Tibial nerve (tissue), 4 donors: Measurements from ENCODE around the gene EXOC6B. TPM values are rescaled to one million over a fixed set of nuclear protein-coding genes. Genes with fewer than 3 reads are reported as not detected.

ENCODE experiments used
- DNase-seq, 2 donors: peaks; one replicate each; pipeline ENCODE4 v3.0.0-alpha.2; 2019; ENCODE audit warnings: low spot score in 2 of 2
- H3K27ac ChIP-seq, 4 donors: fragments of 200-600 bp; sonication (generic) in 3 of 4; one replicate each; pipeline ENCODE4 v1.5.1; 2017 to 2019; ENCODE audit warnings: mild to moderate bottlenecking in 1 of 4
- H3K27me3 ChIP-seq, 2 donors: fragments of 200-600 bp; sonication (generic) in 1 of 2; one replicate each; pipeline versions ENCODE4 v1.5.1 to v1.6.0; 2017 to 2019
- H3K36me3 ChIP-seq, 3 donors: fragments of 200-600 bp; sonication (generic); one replicate each; pipeline ENCODE4 v1.5.1; 2018 to 2019
- H3K4me1 ChIP-seq, 4 donors: fragments of 200-600 bp; sonication (generic) in 3 of 4; one replicate each; pipeline ENCODE4 v1.5.1; 2017 to 2019
- H3K4me3 ChIP-seq, 4 donors: fragments of 200-600 bp; sonication (generic) in 3 of 4; one replicate each; pipeline ENCODE4 v1.5.1; 2017 to 2019; ENCODE audit warnings: mild to moderate bottlenecking in 1 of 4, moderate library complexity in 1 of 4
- H3K9me3 ChIP-seq, 4 donors: fragments of 200-600 bp; sonication (generic) in 3 of 4; one replicate each; pipeline ENCODE4 v1.5.1; 2017 to 2019
- CTCF ChIP-seq, 5 experiments: fragments of 200-600 bp in 3 of 5; fragments of 450-650 bp in 2 of 5; sonication (generic) in 3 of 5; IDR thresholded peaks; one replicate each; pipeline ENCODE4 v1.5.1; 2016 to 2019; ENCODE audit warnings: antibody characterized with exemption in 5 of 5, mild to moderate bottlenecking in 3 of 5, moderate library complexity in 2 of 5
- EP300 ChIP-seq, 2 donors: sonication (generic); formaldehyde crosslinking; IDR thresholded peaks; one replicate each; pipeline ENCODE4 v1.6.1; 2017; ENCODE audit warnings: antibody characterized with exemption in 2 of 2, mild to moderate bottlenecking in 1 of 2
- POLR2A ChIP-seq, 2 donors: fragments of 450-650 bp; IDR thresholded peaks; one replicate each; pipeline ENCODE4 v1.6.1; 2017; ENCODE audit warnings: antibody characterized with exemption in 2 of 2, mild to moderate bottlenecking in 2 of 2, moderate library complexity in 2 of 2
- WGBS, 2 donors: methylation state at CpG; one replicate each; pipeline ENCODE4 v1.1.5; 2018; 5-methylcytosine and 5-hydroxymethylcytosine counted together
- total RNA-seq, 4 donors: library from RNA; depleted of rRNA; stranded (reverse); fragments of >200 nt; gene quantifications; one replicate each; pipeline ENCODE4 v1.1.0, GENCODE V29; 2016

Gene EXOC6B
- total RNA-seq, 4 donors from 2014 or later, result 22.1 to 41.1 (median 30.3) TPM

- Histone ChIP-seq H3K4me3 (no peak overlapping the region), H3K36me3 (no peaks in the 10 kb centered on the region), H3K9me3 (no peaks in the 10 kb centered on the region), H3K4me1 (peaks cover 0 to 10% (median 0%) of the 10 kb centered on the region in 4 donors), H3K27me3 (no peaks in the 10 kb centered on the region), H3K27ac (no peak overlapping the region)
- DNase-seq, result no peak
- 66 to 86% methylated on average over 1 of the region's 1 CpG for WGBS, 2 donors
- TF ChIP-seq CTCF (IDR thresholded peaks at IDR 0.05) (no peak), POLR2A (IDR thresholded peaks at IDR 0.05) (no peak), EP300 (IDR thresholded peaks at IDR 0.05) (no peak)
These were observed 78.5 kb downstream of the EXOC6B start for GRCh38 chr2:72747344-72747743.

GRCh38 chr2:72745679-72746368, 80.0 kb downstream of the EXOC6B start:
- Histone ChIP-seq H3K9me3 (no peaks in the 10 kb centered on the region), H3K4me1 (peaks cover 0 to 10% (median 0%) of the 10 kb centered on the region in 4 donors), H3K36me3 (peaks cover 0 to 1% (median 0%) of the 10 kb centered on the region in 3 donors), H3K4me3 (no peak overlapping the region), H3K27me3 (no peaks in the 10 kb centered on the region), H3K27ac (no peak overlapping the region)
- DNase-seq, result peak in 1 of 2 donors; percentile 41
- WGBS, 2 donors, result 30% methylated on average over 2 of the region's 2 CpGs
- TF ChIP-seq CTCF (IDR thresholded peaks at IDR 0.05) (peak; percentile 46 to 59 (median 53)), EP300 (IDR thresholded peaks at IDR 0.05) (no peak)

GRCh38 chr2:72744049-72744448, 81.8 kb downstream of the EXOC6B start:
- no peak overlapping the region for H3K4me3 ChIP-seq
- H3K27me3 ChIP-seq, result no peaks in the 10 kb centered on the region
- H3K9me3 ChIP-seq, result no peaks in the 10 kb centered on the region
- H3K27ac ChIP-seq, result no peak overlapping the region
- H3K4me1 ChIP-seq, result peaks cover 0 to 10% (median 0%) of the 10 kb centered on the region in 4 donors
- TF ChIP-seq POLR2A (IDR thresholded peaks at IDR 0.05) (no peak), EP300 (IDR thresholded peaks at IDR 0.05) (no peak), CTCF (IDR thresholded peaks at IDR 0.05) (no peak)
- H3K36me3 ChIP-seq, result peaks cover 0 to 7% (median 0%) of the 10 kb centered on the region in 3 donors
- DNase-seq, result no peak

- no peak overlapping the region for H3K4me3 ChIP-seq
- H3K9me3 ChIP-seq, result no peaks in the 10 kb centered on the region
- TF ChIP-seq POLR2A (IDR thresholded peaks at IDR 0.05) (no peak), CTCF (IDR thresholded peaks at IDR 0.05) (no peak), EP300 (IDR thresholded peaks at IDR 0.05) (no peak)
- H3K27ac ChIP-seq, result no peak overlapping the region
- H3K4me1 ChIP-seq, result peaks cover 0 to 10% (median 0%) of the 10 kb centered on the region in 4 donors
- H3K36me3 ChIP-seq, result peaks cover 0 to 11% (median 0%) of the 10 kb centered on the region in 3 donors
- no peaks in the 10 kb centered on the region for H3K27me3 ChIP-seq
- no peak for DNase-seq
- WGBS, 2 donors, result 98 to 100% methylated on average over 2 of the region's 2 CpGs
These were observed 82.4 kb downstream of the EXOC6B start for GRCh38 chr2:72743481-72743880.

GRCh38 chr2:72738096-72738495, 87.7 kb downstream of the EXOC6B start:
- Histone ChIP-seq H3K4me3 (no peak overlapping the region), H3K4me1 (no peaks in the 10 kb centered on the region), H3K36me3 (peaks cover 0 to 11% (median 0%) of the 10 kb centered on the region in 3 donors), H3K27me3 (no peaks in the 10 kb centered on the region), H3K27ac (no peak overlapping the region), H3K9me3 (no peaks in the 10 kb centered on the region)
- TF ChIP-seq POLR2A (IDR thresholded peaks at IDR 0.05) (no peak), CTCF (IDR thresholded peaks at IDR 0.05) (no peak), EP300 (IDR thresholded peaks at IDR 0.05) (no peak)
- no peak for DNase-seq
